B cell (primary cell): Measurements from ENCODE around the gene ZNF140. TPM values are rescaled to one million over a fixed set of nuclear protein-coding genes. Genes with fewer than 3 reads are reported as not detected.

ENCODE experiments used
- ATAC-seq: fragments of 200-7000 bp; cut with Tn5 transposase; one replicate; pipeline ENCODE4 v1.10.0; 2021; ENCODE audit warnings: low read depth, mild to moderate bottlenecking, moderate number of reproducible peaks, moderate library complexity
- CTCF ChIA-PET: fragments of 350-600 bp; sonication (Branson Sonifier 250); formaldehyde crosslinking; loops from one replicate; lab custom pipeline; 2021; ENCODE audit warnings: antibody characterized with exemption, inconsistent platforms; lab: Charles Lee
- POLR2A ChIA-PET: fragments of 350-600 bp; sonication (Branson Sonifier 250); formaldehyde crosslinking; loops from one replicate; lab custom pipeline; 2021; ENCODE audit warnings: antibody characterized with exemption; lab: Charles Lee
- DNase-seq: peaks from one replicate; pipeline ENCODE4 v3.0.0; 2013
- H2AFZ ChIP-seq: 2 replicates; pipeline ENCODE4 v1.6.1; 2012; ENCODE audit warnings: mild to moderate bottlenecking, low read depth, low read length; ENCODE audit not compliant: insufficient read depth, poor library complexity, severe bottlenecking
- H3K27ac ChIP-seq, 2 donors: 1 replicate in 1 of 2; 2 replicates in 1 of 2; pipeline ENCODE4 v1.5.1; 2012 to 2013; ENCODE audit warnings: low read length in 2 of 2, mild to moderate bottlenecking in 2 of 2, moderate library complexity in 1 of 2
- H3K27me3 ChIP-seq, 4 experiments: fragments of 200-600 bp in 1 of 4; sonication (generic) in 1 of 4; replicated peaks in 1 of 4; 1 replicate in 2 of 4; 2 replicates in 2 of 4; pipeline versions ENCODE4 v1.6.1 to v1.7.0; 2013 to 2016; ENCODE audit warnings: low read length in 3 of 4, mild to moderate bottlenecking in 2 of 4, mixed read lengths in 1 of 4, moderate library complexity in 1 of 4; ENCODE audit not compliant: insufficient read depth in 4 of 4, control insufficient read depth in 3 of 4; ENCODE audit errors: control extremely low read depth in 1 of 4
- H3K36me3 ChIP-seq, 2 experiments: replicated peaks in 1 of 2; 1 replicate in 1 of 2; 2 replicates in 1 of 2; pipeline versions ENCODE4 v1.6.1 to v1.7.1; 2013; ENCODE audit warnings: low read length in 1 of 2; ENCODE audit not compliant: insufficient read depth in 2 of 2, control insufficient read depth in 1 of 2; ENCODE audit errors: control extremely low read depth in 1 of 2, extremely low read depth in 1 of 2
- H3K4me1 ChIP-seq, 2 donors: fragments of 200-600 bp in 1 of 2; sonication (generic) in 1 of 2; 1 replicate in 1 of 2; 2 replicates in 1 of 2; pipeline versions ENCODE4 v1.5.1 to v1.6.1; 2013 to 2017; ENCODE audit warnings: low read length in 2 of 2; ENCODE audit not compliant: control insufficient read depth in 2 of 2, insufficient read depth in 2 of 2
- H3K4me2 ChIP-seq: replicated peaks from 2 replicates; pipeline ENCODE3; 2012; ENCODE audit warnings: mild to moderate bottlenecking, low read depth, low read length; ENCODE audit not compliant: poor library complexity, severe bottlenecking
- H3K4me3 ChIP-seq, 5 experiments: fragments of 200-600 bp in 1 of 5; sonication (generic) in 1 of 5; 1 replicate in 3 of 5; 2 replicates in 2 of 5; pipeline versions ENCODE4 v1.5.1 to v1.7.0; 2011 to 2016; ENCODE audit warnings: low read length in 4 of 5, mild to moderate bottlenecking in 4 of 5, low read depth in 2 of 5, control low read depth in 1 of 5, moderate library complexity in 1 of 5; ENCODE audit not compliant: insufficient read depth in 1 of 5; ENCODE audit errors: control extremely low read depth in 1 of 5, extremely low read depth in 1 of 5
- H3K79me2 ChIP-seq: fragments of 200-600 bp; sonication (generic); one replicate; pipeline ENCODE4 v1.6.0; 2016; ENCODE audit warnings: low read length; ENCODE audit not compliant: control insufficient read depth, insufficient read depth
- H3K9ac ChIP-seq: fragments of 200-600 bp; sonication (generic); 2 replicates; pipeline ENCODE4 v1.6.1; 2017; ENCODE audit warnings: mild to moderate bottlenecking, low read length, moderate library complexity
- H3K9me3 ChIP-seq, 3 donors: one replicate each; pipeline versions ENCODE4 v1.6.1 to v1.7.1; 2013; ENCODE audit warnings: low read length in 2 of 3; ENCODE audit not compliant: control insufficient read depth in 2 of 3, insufficient read depth in 1 of 3; ENCODE audit errors: control extremely low read depth in 1 of 3
- H4K20me1 ChIP-seq: 2 replicates; pipeline ENCODE4 v1.6.0; 2012; ENCODE audit warnings: mild to moderate bottlenecking, low read length; ENCODE audit not compliant: insufficient read depth, control insufficient read depth, poor library complexity, severe bottlenecking
- H3K27ac Mint-ChIP-seq: one replicate; pipeline ENCODE4 v1.8.0; 2021; ENCODE audit warnings: mixed read lengths
- H3K27me3 Mint-ChIP-seq: one replicate; pipeline ENCODE4 v1.8.0; 2021; ENCODE audit warnings: mixed read lengths
- H3K4me1 Mint-ChIP-seq: one replicate; pipeline ENCODE4 v1.8.0; 2021; ENCODE audit warnings: mixed read lengths
- H3K4me3 Mint-ChIP-seq: one replicate; pipeline ENCODE4 v1.8.0; 2021; ENCODE audit warnings: mixed read lengths
- H3K9me3 Mint-ChIP-seq: one replicate; pipeline ENCODE4 v1.8.0; 2022; ENCODE audit warnings: mixed read lengths; ENCODE audit not compliant: insufficient read depth
- EZH2 ChIP-seq: IDR thresholded peaks from 2 replicates; pipeline ENCODE4 v1.6.1; 2012; ENCODE audit warnings: borderline replicate concordance, low read depth, mild to moderate bottlenecking, moderate library complexity, low read length; ENCODE audit not compliant: insufficient read depth, poor library complexity, severe bottlenecking
- WGBS: methylation state at CpG from one replicate; pipeline ENCODE4 v1.1.5; 2013; ENCODE audit warnings: missing lambda C conversion rate; ENCODE audit not compliant: insufficient coverage; 5-methylcytosine and 5-hydroxymethylcytosine counted together
- intact Hi-C: fragments of 100-400 bp; cut with micrococcal nuclease; formaldehyde crosslinking; loops from one replicate; pipeline ENCODE4 v1.10.0; 2022
- polyA plus RNA-seq: library from polyadenylated mRNA; depleted of rRNA; stranded (reverse); fragments of >200 nt; gene quantifications from 2 replicates; pipeline ENCODE4 v1.2.3, GENCODE V29; 2012
- total RNA-seq, 2 donors: library from RNA; stranded (reverse); fragments of 120-200 nt in 1 of 2; gene quantifications; 1 replicate in 1 of 2; 2 replicates in 1 of 2; pipeline versions ENCODE4 v1.2.3 to v1.2.4, GENCODE V29; 2013 to 2022
- TF ChIP-seq, protein P1 (sequence below): fragments of 200-600 bp; IDR thresholded peaks from one replicate; pipeline ENCODE4 v1.8.0; 2022; ENCODE audit warnings: antibody characterized with exemption, mild to moderate bottlenecking

Gene ZNF140
- total and polyA plus RNA-seq, 2 donors (not counting 1 experiment from before 2014, with no cell fraction given) = 11.3 to 26.8 TPM

DNA sequence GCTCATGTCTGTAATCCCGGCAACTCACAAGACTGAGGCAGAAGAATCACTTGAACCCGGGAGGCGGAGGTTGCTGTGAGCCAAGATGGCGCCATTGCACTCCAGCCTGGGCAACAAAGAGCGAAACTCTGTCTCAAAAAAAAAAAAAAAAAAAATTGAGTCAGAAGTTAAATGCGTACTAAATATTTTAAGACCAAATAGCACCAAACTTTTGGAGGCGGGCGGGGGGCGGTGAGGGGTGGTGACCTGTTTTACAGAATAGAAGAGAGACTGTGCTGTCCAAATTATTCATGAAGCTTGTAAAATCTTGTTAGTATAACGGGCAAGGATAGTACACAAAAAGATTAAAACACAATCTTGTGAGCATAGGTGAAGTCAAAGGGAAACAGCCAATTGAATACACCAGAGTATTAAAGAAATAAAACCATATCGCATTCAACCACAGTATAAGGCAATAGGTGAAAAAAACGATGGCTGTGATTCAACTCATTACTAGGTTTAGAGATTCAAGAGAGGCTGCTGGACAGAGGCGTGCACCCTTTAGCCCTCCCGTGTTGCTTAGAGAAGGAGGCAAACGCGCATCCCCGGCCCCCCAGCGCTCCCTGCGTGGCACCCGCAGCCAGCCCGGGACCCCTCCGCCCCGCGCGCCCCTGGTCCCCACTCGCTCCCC, 48.8 kb downstream of the ZNF140 start:
- Mint-ChIP-seq H3K4me3 (peak overlapping the region; percentile 100), H3K27me3 (no peaks in the 10 kb centered on the region), H3K4me1 (peaks cover 18% of the 10 kb centered on the region), H3K27ac (peak overlapping the region; percentile 100), H3K9me3 (peaks cover 17% of the 10 kb centered on the region)
- peak overlapping the region; percentile 66 to 86 (median 77) for H3K4me3 ChIP-seq
- H3K79me2 ChIP-seq = peaks cover 53% of the 10 kb centered on the region
- WGBS = 16% methylated on average over 17 of the region's 26 CpGs
- peak overlapping the region; percentile 90 for H3K4me2 ChIP-seq
- no peaks in the 10 kb centered on the region for H3K27me3 ChIP-seq
- H3K27ac ChIP-seq = peak overlapping the region; percentile 98 to 99
- intact Hi-C loops = loop anchor here (1.0 to 5.0 kb wide), 9 partner anchors 49 to 357 kb away; partner anchors contain the start of genes CHFR, GOLGA3, ZNF140 and ZNF26
- peak overlapping the region; percentile 88 for H3K9ac ChIP-seq
- peaks cover 13 to 61% (median 57%) of the 10 kb centered on the region in 3 donors for H3K9me3 ChIP-seq
- ATAC-seq = no peak
- TF ChIP-seq EZH2 = no peak
- TF ChIP-seq, protein P1, sequence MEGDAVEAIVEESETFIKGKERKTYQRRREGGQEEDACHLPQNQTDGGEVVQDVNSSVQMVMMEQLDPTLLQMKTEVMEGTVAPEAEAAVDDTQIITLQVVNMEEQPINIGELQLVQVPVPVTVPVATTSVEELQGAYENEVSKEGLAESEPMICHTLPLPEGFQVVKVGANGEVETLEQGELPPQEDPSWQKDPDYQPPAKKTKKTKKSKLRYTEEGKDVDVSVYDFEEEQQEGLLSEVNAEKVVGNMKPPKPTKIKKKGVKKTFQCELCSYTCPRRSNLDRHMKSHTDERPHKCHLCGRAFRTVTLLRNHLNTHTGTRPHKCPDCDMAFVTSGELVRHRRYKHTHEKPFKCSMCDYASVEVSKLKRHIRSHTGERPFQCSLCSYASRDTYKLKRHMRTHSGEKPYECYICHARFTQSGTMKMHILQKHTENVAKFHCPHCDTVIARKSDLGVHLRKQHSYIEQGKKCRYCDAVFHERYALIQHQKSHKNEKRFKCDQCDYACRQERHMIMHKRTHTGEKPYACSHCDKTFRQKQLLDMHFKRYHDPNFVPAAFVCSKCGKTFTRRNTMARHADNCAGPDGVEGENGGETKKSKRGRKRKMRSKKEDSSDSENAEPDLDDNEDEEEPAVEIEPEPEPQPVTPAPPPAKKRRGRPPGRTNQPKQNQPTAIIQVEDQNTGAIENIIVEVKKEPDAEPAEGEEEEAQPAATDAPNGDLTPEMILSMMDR = no peak
- ChIA-PET POLR2A (interaction anchor here (0.5 to 1.6 kb wide), 5 partner anchors 26 to 174 kb away, joined by 3 to 12 read pairs (median 4); partner anchors contain the start of genes ZNF26 and ZNF605), CTCF (no interaction called here)
- no peak for DNase-seq
- H3K4me1 ChIP-seq = peaks cover 4 to 13% of the 10 kb centered on the region in 2 donors
- H2AFZ ChIP-seq = peak overlapping the region; percentile 92
- H3K36me3 ChIP-seq = peaks cover 0 to 5% of the 10 kb centered on the region in 2 experiments
- no peaks in the 10 kb centered on the region for H4K20me1 ChIP-seq
